Measurements from ENCODE around the gene HK2. TPM values are rescaled to one million over a fixed set of nuclear protein-coding genes. Genes with fewer than 3 reads are reported as not detected.

The HK2 gene
- total and polyA plus RNA-seq, 5 donors from 2014 or later: 2.7 to 11.4 (median 4.9) TPM

- Mint-ChIP-seq H3K27ac (no peak overlapping the region), H3K4me3 (no peak overlapping the region), H3K36me3 (no peaks in the 10 kb centered on the region), H3K9me3 (peaks cover 0 to 1% (median 0%) of the 10 kb centered on the region in 7 donors), H3K27me3 (peaks cover 35% of the 10 kb centered on the region), H3K4me1 (peaks cover 0 to 7% (median 3%) of the 10 kb centered on the region in 4 donors)
- no peaks in the 10 kb centered on the region for H3K36me3 ChIP-seq (ENCODE audit: control insufficient read depth, insufficient read depth, low read length)
- no peak overlapping the region for H3K27ac ChIP-seq (ENCODE audit: insufficient read depth, low read length, poor library complexity, severe bottlenecking)
- DNase-seq: no peak
- H3K9me3 ChIP-seq (ENCODE audit: control insufficient read depth in 2 of 2, low read length in 2 of 2): no peaks in the 10 kb centered on the region
- no peaks in the 10 kb centered on the region for H3K4me1 ChIP-seq (ENCODE audit: control insufficient read depth, insufficient read depth, low read length, poor library complexity, severe bottlenecking)
- ATAC-seq (ENCODE audit: low read depth in 2 of 2): no peak
- no peaks in the 10 kb centered on the region for H3K27me3 ChIP-seq (ENCODE audit: control insufficient read depth, insufficient read depth, low read length)
- no peak overlapping the region for H3K4me3 ChIP-seq (ENCODE audit: low read depth, low read length)
These were observed 19.8 kb upstream of the HK2 start for GRCh38 chr2:74814102-74814501.

GRCh38 chr2:74815941-74816340, 18.0 kb upstream of the HK2 start:
- Histone ChIP-seq H3K27me3 (ENCODE audit: control insufficient read depth, insufficient read depth, low read length) (no peaks in the 10 kb centered on the region), H3K4me1 (ENCODE audit: control insufficient read depth, insufficient read depth, low read length, poor library complexity, severe bottlenecking) (no peaks in the 10 kb centered on the region), H3K27ac (ENCODE audit: insufficient read depth, low read length, poor library complexity, severe bottlenecking) (no peak overlapping the region), H3K36me3 (ENCODE audit: control insufficient read depth, insufficient read depth, low read length) (no peaks in the 10 kb centered on the region), H3K4me3 (ENCODE audit: low read depth, low read length) (no peak overlapping the region), H3K9me3 (ENCODE audit: control insufficient read depth in 2 of 2, low read length in 2 of 2) (no peaks in the 10 kb centered on the region)
- H3K36me3 Mint-ChIP-seq: no peaks in the 10 kb centered on the region
- H3K4me3 Mint-ChIP-seq: no peak overlapping the region
- H3K27me3 Mint-ChIP-seq: peaks cover 34% of the 10 kb centered on the region
- DNase-seq (no peak), ATAC-seq (ENCODE audit: low read depth in 2 of 2) (no peak)
- peaks cover 0 to 5% (median 3%) of the 10 kb centered on the region in 4 donors for H3K4me1 Mint-ChIP-seq
- H3K9me3 Mint-ChIP-seq: no peaks in the 10 kb centered on the region
- no peak overlapping the region for H3K27ac Mint-ChIP-seq

- H3K27ac ChIP-seq (ENCODE audit: insufficient read depth, low read length, poor library complexity, severe bottlenecking): no peak overlapping the region
- DNase-seq (no peak), ATAC-seq (ENCODE audit: low read depth in 2 of 2) (no peak)
- Mint-ChIP-seq H3K4me3 (no peak overlapping the region), H3K27ac (peak overlapping the region; percentile 16 to 53 (median 53)), H3K4me1 (peaks cover 0 to 5% (median 3%) of the 10 kb centered on the region in 4 donors), H3K36me3 (no peaks in the 10 kb centered on the region), H3K27me3 (peaks cover 28% of the 10 kb centered on the region), H3K9me3 (no peaks in the 10 kb centered on the region)
- peaks cover 3% of the 10 kb centered on the region for H3K27me3 ChIP-seq (ENCODE audit: control insufficient read depth, insufficient read depth, low read length)
- no peaks in the 10 kb centered on the region for H3K36me3 ChIP-seq (ENCODE audit: control insufficient read depth, insufficient read depth, low read length)
- no peak overlapping the region for H3K4me3 ChIP-seq (ENCODE audit: low read depth, low read length)
- H3K9me3 ChIP-seq (ENCODE audit: control insufficient read depth in 2 of 2, low read length in 2 of 2): no peaks in the 10 kb centered on the region
- no peaks in the 10 kb centered on the region for H3K4me1 ChIP-seq (ENCODE audit: control insufficient read depth, insufficient read depth, low read length, poor library complexity, severe bottlenecking)
These were observed 17.2 kb upstream of the HK2 start for GRCh38 chr2:74816540-74817303.

GRCh38 chr2:74817304-74817675, 16.6 kb upstream of the HK2 start:
- H3K4me1 Mint-ChIP-seq: peaks cover 0 to 5% (median 3%) of the 10 kb centered on the region in 4 donors
- no peaks in the 10 kb centered on the region for H3K36me3 Mint-ChIP-seq
- Histone ChIP-seq H3K36me3 (ENCODE audit: control insufficient read depth, insufficient read depth, low read length) (no peaks in the 10 kb centered on the region), H3K4me3 (ENCODE audit: low read depth, low read length) (no peak overlapping the region), H3K27me3 (ENCODE audit: control insufficient read depth, insufficient read depth, low read length) (peaks cover 3% of the 10 kb centered on the region), H3K4me1 (ENCODE audit: control insufficient read depth, insufficient read depth, low read length, poor library complexity, severe bottlenecking) (no peaks in the 10 kb centered on the region), H3K9me3 (ENCODE audit: control insufficient read depth in 2 of 2, low read length in 2 of 2) (no peaks in the 10 kb centered on the region), H3K27ac (ENCODE audit: insufficient read depth, low read length, poor library complexity, severe bottlenecking) (no peak overlapping the region)
- peak overlapping the region in 2 of 3 donors; percentile 53 for H3K27ac Mint-ChIP-seq
- H3K9me3 Mint-ChIP-seq: no peaks in the 10 kb centered on the region
- H3K27me3 Mint-ChIP-seq: peaks cover 23% of the 10 kb centered on the region
- ATAC-seq (ENCODE audit: low read depth in 2 of 2): no peak
- no peak for DNase-seq
- H3K4me3 Mint-ChIP-seq: no peak overlapping the region

- DNase-seq: no peak
- Histone ChIP-seq H3K9me3 (ENCODE audit: control insufficient read depth in 2 of 2, low read length in 2 of 2) (no peaks in the 10 kb centered on the region), H3K27me3 (ENCODE audit: control insufficient read depth, insufficient read depth, low read length) (peaks cover 3% of the 10 kb centered on the region), H3K36me3 (ENCODE audit: control insufficient read depth, insufficient read depth, low read length) (no peaks in the 10 kb centered on the region), H3K4me1 (ENCODE audit: control insufficient read depth, insufficient read depth, low read length, poor library complexity, severe bottlenecking) (no peaks in the 10 kb centered on the region), H3K27ac (ENCODE audit: insufficient read depth, low read length, poor library complexity, severe bottlenecking) (no peak overlapping the region), H3K4me3 (ENCODE audit: low read depth, low read length) (no peak overlapping the region)
- H3K4me3 Mint-ChIP-seq: no peak overlapping the region
- H3K27me3 Mint-ChIP-seq: peaks cover 11% of the 10 kb centered on the region
- H3K36me3 Mint-ChIP-seq: no peaks in the 10 kb centered on the region
- ATAC-seq (ENCODE audit: low read depth in 2 of 2): no peak
- no peaks in the 10 kb centered on the region for H3K9me3 Mint-ChIP-seq
- no peak overlapping the region for H3K27ac Mint-ChIP-seq
- H3K4me1 Mint-ChIP-seq: peaks cover 0 to 5% (median 3%) of the 10 kb centered on the region in 4 donors
These were observed 14.2 kb upstream of the HK2 start for GRCh38 chr2:74819702-74820101.

- Mint-ChIP-seq H3K36me3 (no peaks in the 10 kb centered on the region), H3K4me3 (no peak overlapping the region), H3K4me1 (peaks cover 0 to 5% (median 3%) of the 10 kb centered on the region in 4 donors), H3K9me3 (no peaks in the 10 kb centered on the region), H3K27ac (no peak overlapping the region), H3K27me3 (peaks cover 5% of the 10 kb centered on the region)
- Histone ChIP-seq H3K9me3 (ENCODE audit: control insufficient read depth in 2 of 2, low read length in 2 of 2) (no peaks in the 10 kb centered on the region), H3K4me1 (ENCODE audit: control insufficient read depth, insufficient read depth, low read length, poor library complexity, severe bottlenecking) (no peaks in the 10 kb centered on the region), H3K27ac (ENCODE audit: insufficient read depth, low read length, poor library complexity, severe bottlenecking) (no peak overlapping the region), H3K4me3 (ENCODE audit: low read depth, low read length) (no peak overlapping the region), H3K27me3 (ENCODE audit: control insufficient read depth, insufficient read depth, low read length) (peaks cover 3% of the 10 kb centered on the region), H3K36me3 (ENCODE audit: control insufficient read depth, insufficient read depth, low read length) (no peaks in the 10 kb centered on the region)
- DNase-seq: no peak
- no peak for ATAC-seq (ENCODE audit: low read depth in 2 of 2)
These were observed 12.5 kb upstream of the HK2 start for GRCh38 chr2:74821177-74822126.

GRCh38 chr2:74822771-74823566, 11.0 kb upstream of the HK2 start:
- Histone ChIP-seq H3K4me1 (ENCODE audit: control insufficient read depth, insufficient read depth, low read length, poor library complexity, severe bottlenecking) (no peaks in the 10 kb centered on the region), H3K4me3 (ENCODE audit: low read depth, low read length) (no peak overlapping the region), H3K27me3 (ENCODE audit: control insufficient read depth, insufficient read depth, low read length) (peaks cover 3% of the 10 kb centered on the region), H3K36me3 (ENCODE audit: control insufficient read depth, insufficient read depth, low read length) (no peaks in the 10 kb centered on the region), H3K27ac (ENCODE audit: insufficient read depth, low read length, poor library complexity, severe bottlenecking) (no peak overlapping the region), H3K9me3 (ENCODE audit: control insufficient read depth in 2 of 2, low read length in 2 of 2) (no peaks in the 10 kb centered on the region)
- Mint-ChIP-seq H3K4me1 (no peaks in the 10 kb centered on the region), H3K27ac (no peak overlapping the region), H3K4me3 (no peak overlapping the region), H3K36me3 (no peaks in the 10 kb centered on the region), H3K9me3 (no peaks in the 10 kb centered on the region), H3K27me3 (peaks cover 16% of the 10 kb centered on the region)
- no peak for DNase-seq
- ATAC-seq (ENCODE audit: low read depth in 2 of 2): no peak

Data from CD4-positive, CD25-positive, alpha-beta regulatory T cell (primary cell).